ENCODE results near the gene AKIP1. TPM values are rescaled to one million over a fixed set of nuclear protein-coding genes. Genes with fewer than 3 reads are reported as not detected.

AKIP1 gene
- total and polyA plus RNA-seq, 2 of the 8 experiments (the other 6 are each of a cell fraction or from before 2014, with no cell fraction given): 17.8 to 29.6 TPM

- ChIA-PET CTCF (ENCODE audit: partially characterized antibody) (interaction anchor here (0.5 to 3.7 kb wide), 49 partner anchors 9 to 789 kb away, joined by 3 to 66 read pairs (median 3); partner anchors contain the start of genes AKIP1, ASCL3 and C11orf16), POLR2A (ENCODE audit: partially characterized antibody) (interaction anchor here (0.8 to 2.2 kb wide), 8 partner anchors 8 to 277 kb away, joined by 3 to 10 read pairs (median 4); partner anchors contain the start of genes RPL27A and TRIM66)
- peaks cover 6% of the 10 kb centered on the region for H3K23me2 ChIP-seq (ENCODE audit: low read depth, low read length)
- H2BK120ac ChIP-seq (replicated peaks; ENCODE audit: low read depth, low read length): no peak overlapping the region
- peak in 1 of 2 experiments; percentile 31 for DNase-seq (ENCODE audit: low read depth in 1 of 2, low spot score in 2 of 2)
- no peaks in the 10 kb centered on the region for H3K9me3 ChIP-seq (ENCODE audit: insufficient read depth in 2 of 2, low read depth in 1 of 2, low read length in 1 of 2)
- H2AFZ ChIP-seq (ENCODE audit: low read length): no peak overlapping the region
- 0 out of 4 replicates have a peak overlapping the region, but pooled peaks of 1 of the 2 experiments have one; percentile 21 for H3K4me2 ChIP-seq (ENCODE audit: insufficient read depth in 1 of 2, low read depth in 2 of 2, low read length in 2 of 2)
- H4K91ac ChIP-seq (replicated peaks; ENCODE audit: insufficient read length, low read length): no peak overlapping the region
- H3K27ac ChIP-seq (ENCODE audit: low read depth, low read length): no peak overlapping the region
- peaks cover 0 to 4% (median 0%) of the 10 kb centered on the region in 4 experiments; a peak in 2 of 7 replicates for H3K4me1 ChIP-seq (replicated peaks in 1 of 4; ENCODE audit: control insufficient read depth in 3 of 4, insufficient read depth in 4 of 4, low read length in 3 of 4)
- no peak overlapping the region for H2BK20ac ChIP-seq (ENCODE audit: low read length)
- H2BK5ac ChIP-seq (ENCODE audit: low read depth, low read length): no peak overlapping the region
- H3K4ac ChIP-seq (replicated peaks; ENCODE audit: insufficient read length, low read depth, low read length): no peak overlapping the region
- H3K23ac ChIP-seq (ENCODE audit: insufficient read length): no peak overlapping the region
- H3K27me3 ChIP-seq (replicated peaks in 1 of 4; ENCODE audit: control insufficient read depth in 3 of 4, extremely low read depth in 1 of 4, insufficient read depth in 3 of 4, low read length in 3 of 4): no peaks in the 10 kb centered on the region
- H3K79me1 ChIP-seq (ENCODE audit: low read depth, low read length): peaks cover 3% of the 10 kb centered on the region; the same call in 1 of the 2 replicates
- no peak overlapping the region for H2BK12ac ChIP-seq (ENCODE audit: low read depth, low read length)
- peaks cover 0 to 3% of the 10 kb centered on the region in 2 experiments; a peak in 1 of 4 replicates for H3K79me2 ChIP-seq (ENCODE audit: control insufficient read depth in 1 of 2, insufficient read depth in 2 of 2, low read length in 2 of 2)
- H4K20me1 ChIP-seq (replicated peaks in 1 of 2; ENCODE audit: control insufficient read depth in 1 of 2, insufficient read depth in 2 of 2, low read length in 2 of 2): no peaks in the 10 kb centered on the region
- no peak overlapping the region for H3K9ac ChIP-seq (replicated peaks in 1 of 4; ENCODE audit: extremely low read depth in 1 of 4, low read depth in 3 of 4, low read length in 3 of 4)
- no peak overlapping the region for H2AK5ac ChIP-seq (ENCODE audit: low read depth, low read length)
- no peak overlapping the region for H3K14ac ChIP-seq (ENCODE audit: insufficient read length)
- peak; percentile 88 for FAIRE-seq
- H3K18ac ChIP-seq (ENCODE audit: extremely low read depth, low read length): no peak overlapping the region
- H2BK15ac ChIP-seq (ENCODE audit: low read length): no peak overlapping the region
- WGBS, 2 experiments (ENCODE audit: extremely low coverage in 1 of 2, insufficient coverage in 1 of 2, insufficient read length in 1 of 2, insufficient replicate concordance in 2 of 2, low coverage in 1 of 2, low lambda C conversion rate in 2 of 2, missing lambda C conversion rate in 1 of 2): 39% methylated on average over 2 of the region's 2 CpGs; no CpG with 5 or more reads in 1 of the 2 experiments
- no peak overlapping the region for H3K4me3 ChIP-seq (ENCODE audit: extremely low read depth in 1 of 4, insufficient read depth in 2 of 4, low read depth in 3 of 4, low read length in 4 of 4)
- H4K8ac ChIP-seq (ENCODE audit: extremely low read depth, insufficient read depth, low read length): no peak overlapping the region
- H4K5ac ChIP-seq (ENCODE audit: insufficient read length, low read depth, low read length): no peak overlapping the region
- H3K56ac ChIP-seq (replicated peaks; ENCODE audit: insufficient read length, low read depth, low read length): no peak overlapping the region
- H3K36me3 ChIP-seq (ENCODE audit: control insufficient read depth in 2 of 4, insufficient read depth in 4 of 4, low read length in 3 of 4): peaks cover 0 to 8% (median 1%) of the 10 kb centered on the region in 4 experiments; a peak in 3 of 8 replicates
- TF ChIP-seq PHF8 (conservative IDR thresholded peaks at IDR 0.05; ENCODE audit: low read depth, low read length) (no peak), CHD2 (IDR thresholded peaks at IDR 0.05; ENCODE audit: low read length) (no peak)
These were observed 48.7 kb downstream of the AKIP1 start for GRCh38 chr11:8959546-8960166.

Measured in H1 (cell line).